Sigmoid colon (tissue), 7 donors: Measurements from ENCODE around the gene MDK. TPM values are rescaled to one million over a fixed set of nuclear protein-coding genes. Genes with fewer than 3 reads are reported as not detected.
"Not testable (repeated sequence)": the region's sequence is repeated elsewhere in the genome, so short reads cannot be mapped to it uniquely, and the experiment has no call there.

ENCODE experiments used
- DNase-seq: peaks from one replicate; pipeline ENCODE4 v3.0.0-alpha.2; 2019
- H3K27ac ChIP-seq, 4 donors: fragments of 200-600 bp; sonication (generic); one replicate each; pipeline ENCODE4 v1.5.1; 2016 to 2019; ENCODE audit warnings: mild to moderate bottlenecking in 1 of 4
- H3K27me3 ChIP-seq, 3 donors: fragments of 200-600 bp; sonication (generic); one replicate each; pipeline ENCODE4 v1.5.1; 2019; ENCODE audit warnings: mild to moderate bottlenecking in 1 of 3
- H3K36me3 ChIP-seq, 4 donors: fragments of 200-600 bp; sonication (generic); one replicate each; pipeline ENCODE4 v1.5.1; 2016 to 2019
- H3K4me1 ChIP-seq, 4 donors: fragments of 200-600 bp; sonication (generic); one replicate each; pipeline ENCODE4 v1.5.1; 2017 to 2019
- H3K4me3 ChIP-seq, 4 donors: fragments of 200-600 bp; sonication (generic); one replicate each; pipeline ENCODE4 v1.5.1; 2017 to 2019; ENCODE audit warnings: mild to moderate bottlenecking in 2 of 4, moderate library complexity in 1 of 4
- H3K9me3 ChIP-seq, 4 donors: fragments of 200-600 bp in 3 of 4; sonication (generic) in 3 of 4; one replicate each; pipeline versions ENCODE4 v1.5.1 to v1.6.1; 2013 to 2019
- CTCF ChIP-seq, 4 experiments: fragments of 450-650 bp in 3 of 4; fragments of 200-600 bp in 1 of 4; IDR thresholded peaks; one replicate each; pipeline ENCODE4 v1.5.1; 2016 to 2019; ENCODE audit warnings: antibody characterized with exemption in 4 of 4, mild to moderate bottlenecking in 3 of 4, moderate library complexity in 2 of 4
- EP300 ChIP-seq, 4 donors: sonication (generic); formaldehyde crosslinking; IDR thresholded peaks; one replicate each; pipeline ENCODE4 v1.6.1; 2017; ENCODE audit warnings: antibody characterized with exemption in 4 of 4
- POLR2A ChIP-seq, 2 donors: fragments of 450-650 bp; IDR thresholded peaks; one replicate each; pipeline ENCODE4 v1.6.1; 2016; ENCODE audit warnings: antibody characterized with exemption in 2 of 2, mild to moderate bottlenecking in 2 of 2, moderate library complexity in 2 of 2
- POLR2AphosphoS5 ChIP-seq, 4 donors: sonication (generic); formaldehyde crosslinking; IDR thresholded peaks; one replicate each; pipeline ENCODE4 v1.6.1; 2017; ENCODE audit warnings: antibody characterized with exemption in 4 of 4
- WGBS, 2 donors: extraction: QIAGEN DNeasy Blood & Tissue Kit; methylation state at CpG; one replicate each; pipeline ENCODE4 v1.1.7; 2013; 5-methylcytosine and 5-hydroxymethylcytosine counted together
- intact Hi-C: fragments of 100-400 bp; cut with DNase I; formaldehyde crosslinking; loops from one replicate; pipeline ENCODE4 v1.15.1; 2023
- polyA plus RNA-seq, 3 donors: library from polyadenylated mRNA; stranded (reverse); fragments of 200-250 nt; gene quantifications; one replicate each; pipeline ENCODE4 v1.2.3, GENCODE V29; 2013
- total RNA-seq, 4 donors: library from RNA; depleted of rRNA; stranded (reverse); fragments of >200 nt; gene quantifications; one replicate each; pipeline ENCODE4 v1.1.0, GENCODE V29; 2016
- donor health status: healthy with polysubstance abuse.
- donor health status: Bipolar disorder and iron deficiency.
- donor health status: healthy.

MDK gene
- total and polyA plus RNA-seq, 7 donors = 10.7 to 403 (median 49.9) TPM

GRCh38 chr11:46378811-46379481 is 2.5 kb upstream of the MDK start:
- H3K27me3 ChIP-seq = peaks cover 9 to 32% (median 24%) of the 10 kb centered on the region in 3 donors
- H3K27ac ChIP-seq = peak overlapping the region; percentile 66 to 79 (median 74)
- intact Hi-C loops = no loop called here
- peaks cover 0 to 39% (median 32%) of the 10 kb centered on the region in 4 donors for H3K4me1 ChIP-seq
- 82 to 85% methylated on average over 20 of the region's 20 CpGs for WGBS, 2 donors
- H3K36me3 ChIP-seq = peaks cover 6 to 39% (median 24%) of the 10 kb centered on the region in 4 donors
- H3K4me3 ChIP-seq = no peak overlapping the region
- H3K9me3 ChIP-seq = no peaks in the 10 kb centered on the region
- no peak for DNase-seq
- no peak for TF ChIP-seq CTCF (IDR thresholded peaks at IDR 0.05)
- no peak for TF ChIP-seq EP300 (IDR thresholded peaks at IDR 0.05)

GRCh38 chr11:46379482-46380293 is 1.8 kb upstream of the MDK start:
- peak in 2 of 4 donors; percentile 11 to 13 for TF ChIP-seq POLR2AphosphoS5 (IDR thresholded peaks at IDR 0.05)
- H3K27ac ChIP-seq = peak overlapping the region; percentile 66 to 79 (median 74)
- H3K9me3 ChIP-seq, DNase-seq, intact Hi-C loops: not testable (repeated sequence)
- H3K27me3 ChIP-seq = peaks cover 9 to 40% (median 27%) of the 10 kb centered on the region in 3 donors
- H3K4me3 ChIP-seq = peak overlapping the region; percentile 57 to 77 (median 66)
- peaks cover 0 to 39% (median 32%) of the 10 kb centered on the region in 4 donors for H3K4me1 ChIP-seq
- WGBS, 2 donors = 34 to 51% methylated on average over 35 to 36 of the region's 36 CpGs
- peaks cover 6 to 31% (median 17%) of the 10 kb centered on the region in 4 donors for H3K36me3 ChIP-seq

DNA sequence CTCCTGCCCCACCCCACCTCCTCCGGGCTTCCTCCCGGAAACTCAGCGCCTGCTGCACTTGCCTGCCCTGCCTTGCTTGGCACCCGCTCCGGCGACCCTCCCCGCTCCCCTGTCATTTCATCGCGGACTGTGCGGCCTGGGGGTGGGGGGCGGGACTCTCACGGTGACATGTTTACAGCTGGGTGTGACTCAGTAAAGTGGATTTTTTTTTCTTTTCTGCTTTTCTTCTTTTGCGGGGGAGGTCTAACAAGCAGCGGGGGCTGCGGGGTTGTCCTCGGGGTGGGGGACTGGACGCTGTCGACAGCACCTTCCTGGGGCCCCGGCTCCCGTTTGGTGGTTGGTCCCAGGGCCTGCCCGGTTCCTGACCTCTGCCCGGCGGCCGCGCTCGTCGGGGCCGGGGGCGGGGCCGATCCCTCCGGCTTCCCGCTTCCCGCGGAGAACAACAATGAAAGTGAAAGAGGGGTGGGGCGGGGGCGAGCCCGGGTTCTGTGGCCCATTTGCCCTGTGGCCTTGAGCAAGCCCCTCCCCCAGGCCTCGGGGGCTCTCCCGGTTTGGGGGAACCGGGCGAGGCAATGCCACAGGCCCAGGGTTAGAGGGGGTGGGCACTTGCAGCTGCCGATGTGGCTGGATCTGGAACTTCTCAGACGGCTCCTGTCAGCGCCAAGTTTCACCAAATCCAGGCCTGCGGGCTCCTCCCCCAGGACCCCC is 975 bp upstream of the MDK start:
- peak; percentile 85 for DNase-seq
- Histone ChIP-seq H3K9me3 (no peaks in the 10 kb centered on the region), H3K27me3 (peaks cover 9 to 48% (median 31%) of the 10 kb centered on the region in 3 donors), H3K36me3 (peaks cover 6 to 23% (median 11%) of the 10 kb centered on the region in 4 donors), H3K4me1 (peaks cover 0 to 39% (median 32%) of the 10 kb centered on the region in 4 donors), H3K4me3 (peak overlapping the region; percentile 57 to 77 (median 66)), H3K27ac (peak overlapping the region; percentile 66 to 79 (median 74))
- intact Hi-C loops = no loop called here
- 1% methylated on average over 45 of the region's 45 CpGs for WGBS, 2 donors
- TF ChIP-seq POLR2AphosphoS5 (IDR thresholded peaks at IDR 0.05) (peak in 3 of 4 donors; percentile 8 to 35 (median 28)), CTCF (IDR thresholded peaks at IDR 0.05) (no peak)

DNA sequence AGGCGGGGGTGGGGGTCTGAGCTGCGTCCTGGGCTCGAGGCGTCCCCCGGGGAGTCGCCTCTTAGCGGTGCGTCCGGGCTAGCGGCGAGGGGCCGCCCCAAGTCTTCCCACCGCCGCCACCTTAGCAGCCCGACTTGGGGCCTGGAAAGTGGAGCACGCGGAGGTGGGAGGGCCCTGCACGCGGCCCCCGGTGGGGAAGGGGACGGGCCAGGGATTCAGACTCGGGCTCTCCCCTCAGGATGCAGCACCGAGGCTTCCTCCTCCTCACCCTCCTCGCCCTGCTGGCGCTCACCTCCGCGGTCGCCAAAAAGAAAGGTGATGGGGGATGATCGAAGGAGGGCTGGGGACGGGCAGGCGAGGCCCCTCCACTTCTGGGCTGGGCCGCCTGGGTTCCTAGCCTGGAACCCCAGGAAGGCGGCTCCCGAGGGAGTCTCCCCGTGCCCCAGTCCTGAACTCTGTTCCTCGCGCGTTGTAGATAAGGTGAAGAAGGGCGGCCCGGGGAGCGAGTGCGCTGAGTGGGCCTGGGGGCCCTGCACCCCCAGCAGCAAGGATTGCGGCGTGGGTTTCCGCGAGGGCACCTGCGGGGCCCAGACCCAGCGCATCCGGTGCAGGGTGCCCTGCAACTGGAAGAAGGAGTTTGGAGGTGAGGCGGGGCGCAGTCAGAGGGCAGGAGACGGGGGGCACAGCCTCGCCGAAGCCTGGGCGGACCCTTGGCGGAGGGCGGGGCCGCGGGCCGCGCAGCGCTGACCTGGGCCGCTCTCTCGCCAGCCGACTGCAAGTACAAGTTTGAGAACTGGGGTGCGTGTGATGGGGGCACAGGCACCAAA is 563 bp downstream of the MDK start:
- H3K9me3 ChIP-seq = no peaks in the 10 kb centered on the region
- H3K36me3 ChIP-seq = peaks cover 0 to 9% (median 0%) of the 10 kb centered on the region in 4 donors
- intact Hi-C loops = no loop called here
- peaks cover 0 to 39% (median 32%) of the 10 kb centered on the region in 4 donors for H3K4me1 ChIP-seq
- H3K4me3 ChIP-seq = peak overlapping the region; percentile 57 to 77 (median 66)
- peak overlapping the region in 1 of 4 donors; percentile 76 for H3K27ac ChIP-seq
- TF ChIP-seq CTCF (IDR thresholded peaks at IDR 0.05) (no peak), POLR2A (IDR thresholded peaks at IDR 0.05) (no peak), EP300 (IDR thresholded peaks at IDR 0.05) (no peak), POLR2AphosphoS5 (IDR thresholded peaks at IDR 0.05) (no peak)
- 1 to 2% methylated on average over 66 of the region's 66 CpGs for WGBS, 2 donors
- H3K27me3 ChIP-seq = peaks cover 9 to 63% (median 34%) of the 10 kb centered on the region in 3 donors
- DNase-seq = peak; percentile 68
